Raji (cell line): Measurements from ENCODE around the gene PTPN11.

ENCODE experiments used
- POLR2A ChIP-seq: IDR thresholded peaks from 2 replicates; pipeline ENCODE4 v1.6.1; 2011; ENCODE audit warnings: low read depth, low read length, control low read depth; ENCODE audit not compliant: insufficient read depth

PTPN11 gene

GRCh38 chr12:112524676-112525425 lies 106.1 kb downstream of the PTPN11 start:
- no peak for TF ChIP-seq POLR2A

- TF ChIP-seq POLR2A = no peak
Observed at GRCh38 chr12:112525426-112525809, 106.7 kb downstream of the PTPN11 start.

GRCh38 chr12:112527082-112527481 lies 108.3 kb downstream of the PTPN11 start:
- TF ChIP-seq POLR2A = no peak

- no peak for TF ChIP-seq POLR2A
Observed at GRCh38 chr12:112527501-112527900, 108.8 kb downstream of the PTPN11 start.

GRCh38 chr12:112528521-112528920 lies 109.8 kb downstream of the PTPN11 start:
- no peak for TF ChIP-seq POLR2A

GRCh38 chr12:112530941-112531340 lies 112.2 kb downstream of the PTPN11 start:
- no peak for TF ChIP-seq POLR2A

- no peak for TF ChIP-seq POLR2A
Observed at GRCh38 chr12:112532106-112532505, 113.4 kb downstream of the PTPN11 start.

- no peak for TF ChIP-seq POLR2A
Observed at GRCh38 chr12:112533528-112533927, 114.8 kb downstream of the PTPN11 start.

- TF ChIP-seq POLR2A = no peak
Observed at GRCh38 chr12:112535017-112535416, 116.3 kb downstream of the PTPN11 start.

GRCh38 chr12:112535637-112536366 lies 117.1 kb downstream of the PTPN11 start:
- no peak for TF ChIP-seq POLR2A

GRCh38 chr12:112536367-112536730 lies 117.6 kb downstream of the PTPN11 start:
- no peak for TF ChIP-seq POLR2A

- TF ChIP-seq POLR2A = no peak
Observed at GRCh38 chr12:112537710-112538396, 119.1 kb downstream of the PTPN11 start.

GRCh38 chr12:112538740-112539139 lies 120.0 kb downstream of the PTPN11 start:
- no peak for TF ChIP-seq POLR2A

- TF ChIP-seq POLR2A = no peak
Observed at GRCh38 chr12:112539221-112539620, 120.5 kb downstream of the PTPN11 start.

GRCh38 chr12:112540021-112540420 lies 121.3 kb downstream of the PTPN11 start:
- TF ChIP-seq POLR2A = no peak

- no peak for TF ChIP-seq POLR2A
Observed at GRCh38 chr12:112543751-112544150, 125.0 kb downstream of the PTPN11 start.
